ENCODE measurements around the gene ZFYVE9. TPM values are rescaled to one million over a fixed set of nuclear protein-coding genes. Genes with fewer than 3 reads are reported as not detected.

Gene ZFYVE9
- total and polyA plus RNA-seq, 2 of the 13 experiments (the other 11 are each of a cell fraction or from before 2014, with no cell fraction given), result 9.2 to 19.8 TPM

- TF ChIP-seq NKX3-1 (CRISPR knock-in tag; IDR thresholded peaks at IDR 0.05) (no peak), TFDP2 (CRISPR knock-in tag; IDR thresholded peaks at IDR 0.05) (no peak), KDM4B (CRISPR knock-in tag; IDR thresholded peaks at IDR 0.05) (no peak), CSRNP1 (CRISPR knock-in tag; IDR thresholded peaks at IDR 0.05) (0 out of 2 replicates have a peak, but pooled peaks have one; percentile 18), ZEB1 (IDR thresholded peaks at IDR 0.05; ENCODE audit: insufficient replicate concordance, low read depth) (no peak), FOXJ3 (CRISPR knock-in tag; IDR thresholded peaks at IDR 0.05; ENCODE audit: borderline replicate concordance) (no peak), KLF15 (CRISPR knock-in tag; IDR thresholded peaks at IDR 0.05; ENCODE audit: borderline replicate concordance) (no peak), STAG1 (CRISPR knock-in tag; IDR thresholded peaks at IDR 0.05) (no peak), ZNF569 (CRISPR knock-in tag; IDR thresholded peaks at IDR 0.05; ENCODE audit: borderline replicate concordance) (no peak), ZNF687 (CRISPR knock-in tag; IDR thresholded peaks at IDR 0.05) (peak; percentile 67), FOXO4 (CRISPR knock-in tag; conservative IDR thresholded peaks at IDR 0.05) (no peak), FOXC1 (CRISPR knock-in tag; IDR thresholded peaks at IDR 0.05; ENCODE audit: borderline replicate concordance) (no peak), NCOR1 (IDR thresholded peaks at IDR 0.05; ENCODE audit: borderline replicate concordance, low read length) (no peak), ZNF788 (CRISPR knock-in tag; IDR thresholded peaks at IDR 0.05; ENCODE audit: borderline replicate concordance) (0 out of 2 replicates have a peak, but pooled peaks have one; percentile 30), NR2F2 (IDR thresholded peaks at IDR 0.05; ENCODE audit: borderline replicate concordance, low read depth) (no peak), BHLHE40 (IDR thresholded peaks at IDR 0.05; ENCODE audit: low read length) (no peak), KDM5B (CRISPR knock-in tag; IDR thresholded peaks at IDR 0.05; ENCODE audit: borderline replicate concordance) (no peak; the same call in 1 of the 2 replicates), ZNF670 (CRISPR knock-in tag; IDR thresholded peaks at IDR 0.05; ENCODE audit: borderline replicate concordance) (no peak)
These were observed 613 bp downstream of the ZFYVE9 start (continued) for GRCh38 chr1:52142220-52143183.

Data from HepG2 (cell line).